HUES64 (cell line): ENCODE measurements around the gene ABCD3.

Experiments
- H3K27ac ChIP-seq: 2 replicates; pipeline ENCODE4 v1.7.0; 2013; ENCODE audit warnings: low read depth, low read length, inconsistent platforms
- H3K27me3 ChIP-seq: 2 replicates; pipeline ENCODE4 v1.6.1; 2013; ENCODE audit warnings: mild to moderate bottlenecking, low read length; ENCODE audit not compliant: insufficient read depth
- H3K36me3 ChIP-seq: 2 replicates; pipeline ENCODE4 v1.6.1; 2013; ENCODE audit warnings: mild to moderate bottlenecking, low read length; ENCODE audit not compliant: insufficient read depth
- H3K4me1 ChIP-seq: 2 replicates; pipeline ENCODE4 v1.6.1; 2013; ENCODE audit warnings: mild to moderate bottlenecking, low read length, moderate library complexity; ENCODE audit not compliant: insufficient read depth
- H3K4me3 ChIP-seq: 2 replicates; pipeline ENCODE4 v1.5.1; 2013; ENCODE audit warnings: mild to moderate bottlenecking, low read length, moderate library complexity
- H3K9ac ChIP-seq: 2 replicates; pipeline ENCODE4 v1.6.1; 2013; ENCODE audit warnings: mild to moderate bottlenecking, low read depth, low read length
- H3K9me3 ChIP-seq: 2 replicates; pipeline ENCODE4 v1.6.1; 2013; ENCODE audit warnings: low read depth, low read length; ENCODE audit not compliant: insufficient read depth
- WGBS: fragments of 150-250, 120-280 bp; methylation state at CpG from one replicate; pipeline ENCODE4 v1.1.7; 2013; ENCODE audit warnings: missing lambda C conversion rate; 5-methylcytosine and 5-hydroxymethylcytosine counted together

Gene ABCD3

GRCh38 chr1:94541246-94542087, 123.3 kb downstream of the ABCD3 start, which contains the start of gene F3:
TSS of gene F3 (minus strand) at chr1:94541759. CDS start at chr1:94541636, 123 bp downstream.
- peak within 1 kb of the TSS; percentile 76 for H3K4me3 ChIP-seq
- peaks cover 44% of the 10 kb centered on the region for H3K27me3 ChIP-seq
- WGBS = under 1% methylated on average over 81 of the region's 94 CpGs
- H3K36me3 ChIP-seq = peaks cover 27% of the 10 kb centered on the region; the same call in 1 of the 2 replicates
- no peaks in the 10 kb centered on the region for H3K9me3 ChIP-seq
- peak within 1 kb of the TSS; percentile 57 for H3K27ac ChIP-seq
- peak within 1 kb of the TSS; percentile 77 for H3K9ac ChIP-seq
- H3K4me1 ChIP-seq = peaks cover 43% of the 10 kb centered on the region

GRCh38 chr1:94542088-94542870, 124.1 kb downstream of the ABCD3 start:
- Histone ChIP-seq H3K4me3 (peak overlapping the region; percentile 76), H3K9ac (peak overlapping the region; percentile 76), H3K27ac (peak overlapping the region; percentile 57), H3K4me1 (peaks cover 43% of the 10 kb centered on the region), H3K27me3 (peaks cover 44% of the 10 kb centered on the region), H3K36me3 (peaks cover 21% of the 10 kb centered on the region; the same call in 1 of the 2 replicates), H3K9me3 (no peaks in the 10 kb centered on the region)
- WGBS = 2% methylated on average over 25 of the region's 26 CpGs

DNA sequence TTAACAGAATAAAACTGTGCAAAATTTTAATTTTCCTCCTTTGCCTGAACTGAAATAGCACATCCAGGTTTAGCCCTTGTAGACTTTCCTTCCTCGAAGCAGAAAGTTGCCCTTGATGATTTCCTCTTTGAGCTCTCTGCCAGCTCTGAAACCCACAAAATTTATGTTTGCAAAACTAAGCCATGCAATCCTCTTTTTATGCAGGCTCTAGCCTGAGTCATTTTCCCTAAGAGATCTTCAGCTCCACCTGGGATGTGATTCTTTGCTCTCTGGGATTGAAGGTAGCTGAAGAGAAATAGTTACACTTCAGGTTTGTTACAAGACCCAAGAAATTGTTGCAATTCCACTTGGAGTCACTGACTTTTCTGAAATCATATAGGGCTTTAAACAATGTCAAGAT, 124.8 kb downstream of the ABCD3 start:
- Histone ChIP-seq H3K4me1 (peaks cover 38% of the 10 kb centered on the region), H3K4me3 (peak overlapping the region; percentile 76), H3K36me3 (peaks cover 15% of the 10 kb centered on the region; the same call in 1 of the 2 replicates), H3K27me3 (peaks cover 44% of the 10 kb centered on the region), H3K9ac (no peak overlapping the region), H3K9me3 (no peaks in the 10 kb centered on the region), H3K27ac (no peak overlapping the region)
- WGBS = 63% methylated on average over 1 of the region's 1 CpG

DNA sequence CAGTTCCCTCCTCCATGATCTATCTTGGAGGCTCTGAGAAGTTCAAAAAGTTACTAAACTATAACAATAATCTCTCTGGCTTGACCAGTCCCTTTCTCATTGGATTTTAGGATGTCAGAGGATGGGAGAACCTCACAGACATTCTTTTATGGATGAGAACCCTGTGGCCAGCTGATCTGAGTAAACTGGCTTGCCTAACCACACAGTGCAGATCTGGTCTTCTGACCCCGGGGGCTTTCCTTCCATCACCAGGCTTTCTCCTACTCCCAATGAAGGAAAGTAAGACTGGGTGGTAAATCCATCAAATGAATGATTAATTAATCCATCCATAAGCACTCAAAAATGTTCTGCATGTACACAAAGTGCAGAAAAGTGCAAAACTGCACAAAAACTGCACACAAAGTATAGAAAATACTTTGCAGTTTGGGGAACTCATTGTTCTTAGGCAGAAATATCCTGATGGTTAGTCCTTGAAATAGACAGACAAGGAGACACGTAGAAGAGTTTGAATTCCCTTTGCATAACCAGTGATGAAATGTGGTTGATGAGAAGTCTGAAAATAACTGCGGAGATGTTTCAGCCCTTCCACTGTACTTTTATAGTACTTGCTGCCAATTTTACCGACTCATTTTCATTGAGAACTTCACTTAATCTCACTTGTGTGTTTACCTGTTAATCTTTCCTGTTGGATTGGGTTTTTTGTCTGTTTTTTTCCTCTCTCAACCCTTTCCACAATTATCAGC, 125.9 kb downstream of the ABCD3 start:
- Histone ChIP-seq H3K27me3 (peaks cover 44% of the 10 kb centered on the region), H3K4me3 (no peak overlapping the region), H3K4me1 (peaks cover 27% of the 10 kb centered on the region), H3K9ac (no peak overlapping the region), H3K36me3 (peaks cover 8% of the 10 kb centered on the region; the same call in 1 of the 2 replicates), H3K9me3 (no peaks in the 10 kb centered on the region), H3K27ac (no peak overlapping the region)
- 90% methylated on average over 2 of the region's 4 CpGs for WGBS

DNA sequence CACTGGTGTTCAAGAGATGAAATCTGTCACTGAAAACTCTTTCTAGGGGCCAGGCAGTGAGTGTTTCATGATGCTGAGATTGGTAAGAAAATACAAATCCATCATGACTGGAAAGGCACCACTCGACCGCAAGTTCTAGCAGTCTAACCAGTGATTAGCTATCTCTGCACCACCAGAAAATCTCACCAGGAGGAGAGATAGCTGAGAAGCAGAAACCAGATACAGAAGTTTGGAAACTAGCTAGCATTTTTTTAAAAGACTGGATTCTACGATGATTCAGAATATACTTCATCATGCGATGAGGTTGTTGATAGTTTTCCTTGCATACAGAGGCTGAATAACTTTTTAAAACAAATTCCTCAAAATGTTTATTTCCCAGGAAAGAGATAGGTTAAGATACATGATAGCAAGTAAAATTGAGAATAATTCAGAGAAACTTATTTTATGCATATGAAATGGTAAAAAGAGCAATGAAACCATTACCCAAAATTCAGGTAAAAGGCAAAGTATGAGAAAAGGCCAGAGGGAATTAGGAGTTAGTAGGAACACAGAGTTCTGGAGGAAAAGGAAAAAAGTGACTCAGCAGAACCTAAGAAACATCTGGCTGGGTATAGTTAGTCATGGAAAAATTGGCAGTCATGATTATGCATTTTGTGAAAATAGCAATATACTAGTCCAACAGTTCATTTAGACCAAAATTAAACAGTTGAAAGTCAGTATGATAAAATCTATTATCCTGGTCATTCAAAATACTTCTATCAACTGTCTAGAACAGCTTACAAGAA, 126.7 kb downstream of the ABCD3 start:
- 92% methylated on average over 4 of the region's 4 CpGs for WGBS
- H3K9ac ChIP-seq = no peak overlapping the region
- H3K4me3 ChIP-seq = no peak overlapping the region
- H3K4me1 ChIP-seq = peaks cover 22% of the 10 kb centered on the region
- H3K9me3 ChIP-seq = no peaks in the 10 kb centered on the region
- peaks cover 39% of the 10 kb centered on the region for H3K27me3 ChIP-seq
- no peak overlapping the region for H3K27ac ChIP-seq
- peaks cover 1% of the 10 kb centered on the region; the same call in 1 of the 2 replicates for H3K36me3 ChIP-seq

DNA sequence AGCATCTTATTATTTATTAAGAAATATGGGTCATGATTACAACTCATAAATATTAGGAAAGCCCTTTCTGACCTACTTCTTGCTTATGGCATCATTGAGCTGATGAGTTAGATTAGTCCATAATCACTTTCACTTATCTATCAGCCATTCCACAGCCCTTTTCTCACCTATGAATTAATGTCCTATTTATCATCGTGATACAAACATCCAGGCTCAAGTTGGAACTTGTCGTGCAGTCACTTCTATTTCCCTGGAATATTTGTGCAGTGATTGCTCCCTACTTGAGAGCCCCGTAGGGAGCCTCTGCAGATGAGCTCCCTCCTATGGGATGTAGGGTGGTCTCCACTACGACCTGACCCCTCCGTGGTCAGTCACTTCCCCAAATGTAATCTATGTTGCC, 131.5 kb downstream of the ABCD3 start:
- Histone ChIP-seq H3K9ac (no peak overlapping the region), H3K4me3 (no peak overlapping the region), H3K36me3 (no peaks in the 10 kb centered on the region), H3K9me3 (no peaks in the 10 kb centered on the region), H3K4me1 (peaks cover 36% of the 10 kb centered on the region), H3K27ac (no peak overlapping the region), H3K27me3 (no peaks in the 10 kb centered on the region)
- WGBS = 91% methylated on average over 5 of the region's 5 CpGs

DNA sequence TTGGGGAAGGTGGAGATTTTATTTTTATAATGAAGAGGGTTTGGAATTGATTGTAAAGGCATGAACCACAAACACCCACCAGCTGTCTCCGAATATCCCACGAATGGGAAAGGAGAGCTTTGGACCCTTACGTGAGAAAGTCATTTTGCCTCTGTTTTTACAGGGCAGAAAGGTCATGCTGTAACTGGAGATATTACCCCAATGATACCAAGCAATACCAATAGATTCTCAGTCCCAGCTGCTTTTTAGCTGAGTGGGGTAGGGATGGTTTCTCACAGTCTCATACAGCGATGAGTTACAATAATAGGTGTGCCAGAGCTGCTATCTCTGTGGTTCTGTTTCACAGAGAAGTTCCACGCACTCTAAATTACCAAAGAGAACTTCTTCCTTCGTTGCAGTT, 132.2 kb downstream of the ABCD3 start:
- H3K4me3 ChIP-seq = no peak overlapping the region
- peaks cover 42% of the 10 kb centered on the region for H3K4me1 ChIP-seq
- no peak overlapping the region for H3K9ac ChIP-seq
- no peaks in the 10 kb centered on the region for H3K9me3 ChIP-seq
- H3K36me3 ChIP-seq = no peaks in the 10 kb centered on the region
- no peak overlapping the region for H3K27ac ChIP-seq
- WGBS = 87% methylated on average over 6 of the region's 6 CpGs
- no peaks in the 10 kb centered on the region for H3K27me3 ChIP-seq

DNA sequence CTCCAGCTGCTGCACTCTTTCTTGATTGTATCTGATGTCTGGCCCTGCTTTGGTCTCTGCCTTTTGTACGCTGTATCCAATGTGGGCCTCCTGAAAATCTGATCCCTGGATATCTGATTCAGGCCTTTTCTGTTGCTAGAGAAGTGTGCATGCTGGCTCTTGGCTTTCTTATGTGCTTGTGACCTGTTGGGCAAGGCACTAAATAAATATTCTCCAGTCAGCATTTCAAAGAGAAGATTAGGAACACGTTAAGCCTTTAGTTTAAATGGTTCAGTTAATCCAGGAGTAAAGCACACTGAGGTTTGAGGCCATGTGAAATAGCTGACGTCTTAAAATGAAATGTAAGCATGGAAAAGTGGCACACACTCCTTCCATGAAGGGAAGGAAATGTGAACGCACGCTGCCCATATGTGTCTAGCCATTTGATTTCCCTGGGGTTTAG, 132.6 kb downstream of the ABCD3 start:
- Histone ChIP-seq H3K36me3 (no peaks in the 10 kb centered on the region), H3K27me3 (no peaks in the 10 kb centered on the region), H3K9ac (no peak overlapping the region), H3K4me1 (peaks cover 42% of the 10 kb centered on the region), H3K9me3 (no peaks in the 10 kb centered on the region), H3K27ac (no peak overlapping the region), H3K4me3 (no peak overlapping the region)
- WGBS = 77% methylated on average over 5 of the region's 5 CpGs

DNA sequence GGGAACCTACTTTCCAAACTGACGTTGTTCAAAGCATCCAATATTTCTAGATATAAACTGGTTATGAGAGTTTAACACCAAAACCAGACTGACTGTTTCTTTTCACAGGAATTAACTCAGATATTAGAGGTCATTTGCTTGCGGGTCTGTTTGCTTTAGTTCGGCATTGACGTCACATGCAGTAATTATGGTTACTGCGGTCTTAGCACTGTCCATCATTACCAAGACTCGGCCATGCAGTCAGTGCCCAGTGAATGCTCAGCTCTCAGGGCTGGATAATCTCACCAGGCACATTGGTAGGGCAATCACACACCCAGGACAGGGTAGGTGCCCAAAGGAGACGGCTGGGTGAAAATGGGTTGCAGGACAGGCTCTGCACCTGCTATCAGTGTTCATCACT, 133.3 kb downstream of the ABCD3 start:
- no peaks in the 10 kb centered on the region for H3K9me3 ChIP-seq
- no peak overlapping the region for H3K27ac ChIP-seq
- H3K4me3 ChIP-seq = no peak overlapping the region
- 91% methylated on average over 7 of the region's 7 CpGs for WGBS
- H3K4me1 ChIP-seq = peaks cover 42% of the 10 kb centered on the region
- no peaks in the 10 kb centered on the region for H3K36me3 ChIP-seq
- no peak overlapping the region for H3K9ac ChIP-seq
- H3K27me3 ChIP-seq = no peaks in the 10 kb centered on the region

DNA sequence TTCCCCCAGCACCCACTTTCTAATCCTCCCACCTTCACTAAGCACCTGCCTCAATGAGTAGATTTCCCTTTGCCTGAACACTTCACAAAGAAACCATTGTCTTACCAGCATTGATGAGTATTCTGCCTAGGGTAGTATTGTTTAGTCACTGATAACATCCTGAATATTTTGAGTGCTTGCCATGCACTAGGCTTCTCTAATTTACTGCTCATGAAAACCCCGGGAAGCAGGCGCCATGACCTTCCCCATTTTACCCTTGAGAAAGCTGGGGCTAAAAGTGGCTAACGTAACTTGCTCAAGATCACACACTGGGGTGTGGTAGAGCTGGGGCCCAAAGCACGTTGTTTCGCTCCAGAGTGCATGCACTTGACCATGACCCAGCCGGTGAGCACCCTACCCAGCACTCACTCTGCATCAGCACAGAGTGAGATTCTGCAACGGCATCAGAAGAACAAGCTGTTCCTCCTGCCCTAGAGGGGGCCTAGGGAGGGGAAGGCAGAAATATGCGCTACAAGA, 133.9 kb downstream of the ABCD3 start:
- Histone ChIP-seq H3K4me3 (no peak overlapping the region), H3K27me3 (no peaks in the 10 kb centered on the region), H3K4me1 (peaks cover 42% of the 10 kb centered on the region), H3K36me3 (no peaks in the 10 kb centered on the region), H3K9ac (no peak overlapping the region), H3K9me3 (no peaks in the 10 kb centered on the region), H3K27ac (no peak overlapping the region)
- WGBS = 59% methylated on average over 8 of the region's 8 CpGs
